ENCODE results near the gene RCBTB2.

- TF ChIP-seq CTCF (IDR thresholded peaks at IDR 0.05) (no peak), POLR2A (IDR thresholded peaks at IDR 0.05) (no peak), POLR2AphosphoS5 (IDR thresholded peaks at IDR 0.05; ENCODE audit: insufficient read depth in 1 of 2, low read depth in 1 of 2) (no peak)
These were observed 22.2 kb downstream of the RCBTB2 start for GRCh38 chr13:48510698-48511097.
